ENCODE measurements around the gene KAT7.

KAT7 gene

DNA sequence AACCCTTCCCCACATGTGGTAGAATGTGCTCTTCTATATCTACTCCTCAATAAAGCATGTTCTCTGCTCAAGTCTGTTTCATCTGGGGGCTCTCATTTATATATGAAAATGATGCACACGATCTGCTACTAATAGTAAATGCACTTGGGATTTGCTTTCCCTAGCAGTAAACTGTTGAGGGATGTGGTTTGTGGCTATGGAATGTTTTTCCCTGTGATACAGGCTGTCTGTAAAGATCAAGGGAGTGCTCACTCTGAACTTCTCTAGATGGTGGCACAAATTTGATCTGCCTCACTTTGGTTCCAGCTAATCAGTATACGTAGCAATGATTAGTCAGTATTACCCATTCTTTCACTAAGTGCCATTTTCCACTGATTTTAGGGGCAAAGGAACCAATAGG, 40.5 kb downstream of the KAT7 start:
- H3K4me3 ChIP-seq (ENCODE audit: low read depth, low read length): no peak overlapping the region
- H3K79me2 ChIP-seq: peaks cover 2% of the 10 kb centered on the region
- H3K9me3 ChIP-seq (ENCODE audit: control insufficient read depth, low read length): no peaks in the 10 kb centered on the region
- no peaks in the 10 kb centered on the region for H3K27me3 ChIP-seq (ENCODE audit: control insufficient read depth, insufficient read depth, low read length)
- peaks cover 21% of the 10 kb centered on the region for H3K4me1 ChIP-seq
- no peak overlapping the region for H3K9ac ChIP-seq
- TF ChIP-seq, protein P1, sequence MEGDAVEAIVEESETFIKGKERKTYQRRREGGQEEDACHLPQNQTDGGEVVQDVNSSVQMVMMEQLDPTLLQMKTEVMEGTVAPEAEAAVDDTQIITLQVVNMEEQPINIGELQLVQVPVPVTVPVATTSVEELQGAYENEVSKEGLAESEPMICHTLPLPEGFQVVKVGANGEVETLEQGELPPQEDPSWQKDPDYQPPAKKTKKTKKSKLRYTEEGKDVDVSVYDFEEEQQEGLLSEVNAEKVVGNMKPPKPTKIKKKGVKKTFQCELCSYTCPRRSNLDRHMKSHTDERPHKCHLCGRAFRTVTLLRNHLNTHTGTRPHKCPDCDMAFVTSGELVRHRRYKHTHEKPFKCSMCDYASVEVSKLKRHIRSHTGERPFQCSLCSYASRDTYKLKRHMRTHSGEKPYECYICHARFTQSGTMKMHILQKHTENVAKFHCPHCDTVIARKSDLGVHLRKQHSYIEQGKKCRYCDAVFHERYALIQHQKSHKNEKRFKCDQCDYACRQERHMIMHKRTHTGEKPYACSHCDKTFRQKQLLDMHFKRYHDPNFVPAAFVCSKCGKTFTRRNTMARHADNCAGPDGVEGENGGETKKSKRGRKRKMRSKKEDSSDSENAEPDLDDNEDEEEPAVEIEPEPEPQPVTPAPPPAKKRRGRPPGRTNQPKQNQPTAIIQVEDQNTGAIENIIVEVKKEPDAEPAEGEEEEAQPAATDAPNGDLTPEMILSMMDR (IDR thresholded peaks at IDR 0.05): no peak
- no peak overlapping the region for H3K4me2 ChIP-seq (ENCODE audit: low read length)
- no peaks in the 10 kb centered on the region for H3K36me3 ChIP-seq (ENCODE audit: control insufficient read depth, insufficient read depth, low read length)
- no peak overlapping the region for H3K27ac ChIP-seq
- H2AFZ ChIP-seq: no peak overlapping the region

DNA sequence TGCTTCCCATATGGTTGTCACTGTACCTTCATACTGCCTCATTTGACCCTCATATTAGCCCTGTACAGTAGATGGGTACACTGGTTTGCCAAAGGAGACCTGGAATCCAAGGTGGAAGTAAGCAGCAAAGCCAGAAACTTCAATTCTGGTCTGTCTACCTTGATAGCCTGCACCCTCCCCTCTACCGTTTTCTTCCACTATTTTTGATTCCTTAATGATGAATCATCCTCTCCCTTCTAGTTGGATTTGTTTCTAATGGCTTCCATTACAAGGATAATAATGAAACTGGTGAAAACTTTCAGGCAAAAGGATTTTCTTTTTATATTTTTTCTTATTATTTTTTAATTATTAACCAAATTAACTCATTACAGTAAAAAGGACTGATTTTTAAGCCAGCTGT, 42.1 kb downstream of the KAT7 start:
- no peaks in the 10 kb centered on the region for H3K36me3 ChIP-seq (ENCODE audit: control insufficient read depth, insufficient read depth, low read length)

DNA sequence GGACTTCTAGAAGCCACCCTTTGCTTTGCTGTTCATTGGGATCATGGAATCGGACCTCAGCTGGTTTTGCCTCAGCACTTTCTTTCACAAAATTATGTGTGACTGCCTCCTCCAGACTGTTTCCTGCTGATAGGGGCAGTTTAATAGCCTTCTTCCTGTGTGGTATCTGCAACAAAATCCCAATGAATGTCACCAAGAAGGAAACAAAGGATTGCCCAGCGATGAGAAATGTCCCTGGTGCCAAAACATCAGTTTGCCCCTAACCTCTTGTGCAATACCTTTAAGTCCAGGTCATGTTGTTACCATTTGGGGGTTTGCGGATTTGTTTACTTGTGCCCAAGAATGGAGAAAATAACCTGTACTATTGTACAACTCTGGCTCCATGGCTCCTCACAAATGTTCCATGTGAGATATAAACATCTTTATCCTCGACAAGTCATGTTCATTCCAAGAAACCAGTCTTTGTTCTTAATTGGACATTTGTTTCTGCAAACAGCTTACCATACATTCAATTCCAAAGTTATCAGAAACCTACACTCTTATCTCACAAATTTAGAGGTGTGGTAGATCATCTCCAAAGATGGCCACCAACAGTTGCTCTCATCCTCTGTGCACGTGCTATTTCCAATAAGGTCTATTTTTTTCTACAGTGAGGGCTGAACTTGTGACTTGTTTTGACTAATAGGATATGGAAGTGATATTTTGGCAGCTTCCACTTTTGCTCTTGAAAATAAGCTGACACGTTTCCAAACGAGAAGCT, 44.5 kb downstream of the KAT7 start:
- TF ChIP-seq, protein P1 (IDR thresholded peaks at IDR 0.05): no peak
- Histone ChIP-seq H3K27ac (no peak overlapping the region), H3K9ac (no peak overlapping the region), H3K4me2 (ENCODE audit: low read length) (no peak overlapping the region), H3K4me1 (peaks cover 3% of the 10 kb centered on the region), H3K36me3 (ENCODE audit: control insufficient read depth, insufficient read depth, low read length) (no peaks in the 10 kb centered on the region), H3K4me3 (ENCODE audit: low read depth, low read length) (no peak overlapping the region), H3K79me2 (peaks cover 2% of the 10 kb centered on the region), H3K9me3 (ENCODE audit: control insufficient read depth, low read length) (no peaks in the 10 kb centered on the region), H3K27me3 (ENCODE audit: control insufficient read depth, insufficient read depth, low read length) (no peaks in the 10 kb centered on the region), H2AFZ (no peak overlapping the region)

More for the DNA sequence above, 42.1 kb downstream of the KAT7 start:
- TF ChIP-seq, protein P1 (IDR thresholded peaks at IDR 0.05): no peak
- Histone ChIP-seq H2AFZ (no peak overlapping the region), H3K9me3 (ENCODE audit: control insufficient read depth, low read length) (no peaks in the 10 kb centered on the region), H3K4me2 (ENCODE audit: low read length) (no peak overlapping the region), H3K79me2 (peaks cover 2% of the 10 kb centered on the region), H3K27me3 (ENCODE audit: control insufficient read depth, insufficient read depth, low read length) (no peaks in the 10 kb centered on the region), H3K4me3 (ENCODE audit: low read depth, low read length) (no peak overlapping the region), H3K4me1 (peaks cover 13% of the 10 kb centered on the region), H3K27ac (no peak overlapping the region), H3K9ac (no peak overlapping the region)

DNA sequence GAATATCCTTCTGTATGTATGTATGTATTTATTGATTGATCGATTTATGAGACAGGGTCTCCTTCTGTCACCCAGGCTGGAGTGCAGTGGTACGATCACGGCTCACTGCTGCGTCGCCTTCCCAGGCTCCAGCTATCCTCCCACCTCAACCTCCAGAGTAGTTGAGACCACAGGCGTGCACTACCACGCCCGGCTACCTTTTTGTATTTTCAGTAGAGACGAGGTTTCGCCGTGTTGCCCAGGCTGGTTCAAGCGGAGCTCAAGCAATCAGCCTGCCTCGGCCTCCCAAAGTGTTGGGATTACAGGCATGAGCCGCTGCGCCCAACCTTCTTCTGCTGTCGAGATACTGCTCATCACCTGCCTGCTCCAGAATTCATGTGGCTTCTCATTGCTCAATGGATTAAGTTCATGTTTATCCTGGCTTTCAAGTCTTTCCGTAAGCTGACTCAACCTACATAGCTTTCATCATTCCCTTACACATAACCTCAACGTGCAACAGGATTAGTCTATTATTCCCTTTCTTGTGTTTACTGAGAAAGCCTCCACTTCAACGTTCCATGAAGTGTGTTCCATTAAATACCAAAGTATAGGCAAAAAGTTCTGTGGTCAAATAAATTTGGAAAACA, 45.8 kb downstream of the KAT7 start:
- no peaks in the 10 kb centered on the region for H3K27me3 ChIP-seq (ENCODE audit: control insufficient read depth, insufficient read depth, low read length)
- TF ChIP-seq, protein P1 (IDR thresholded peaks at IDR 0.05): no peak
- H3K36me3 ChIP-seq (ENCODE audit: control insufficient read depth, insufficient read depth, low read length): no peaks in the 10 kb centered on the region
- no peak overlapping the region for H2AFZ ChIP-seq
- peaks cover 3% of the 10 kb centered on the region for H3K4me1 ChIP-seq
- no peaks in the 10 kb centered on the region for H3K9me3 ChIP-seq (ENCODE audit: control insufficient read depth, low read length)
- no peak overlapping the region for H3K27ac ChIP-seq
- no peak overlapping the region for H3K9ac ChIP-seq
- H3K4me2 ChIP-seq (ENCODE audit: low read length): no peak overlapping the region
- no peak overlapping the region for H3K4me3 ChIP-seq (ENCODE audit: low read depth, low read length)
- H3K79me2 ChIP-seq: peaks cover 3% of the 10 kb centered on the region
